WERI-Rb-1 (cell line): Measurements from ENCODE around the gene KHK.

ENCODE experiments used
- DNase-seq: peaks from one replicate; pipeline ENCODE4 v3.0.0-alpha.2; 2020
- H3K27ac ChIP-seq: fragments of 250-450 bp; sonication (Bioruptor Pico); 2 replicates; pipeline ENCODE4 v1.5.1; 2020; ENCODE audit warnings: mild to moderate bottlenecking, moderate library complexity
- H3K27me3 ChIP-seq: fragments of 250-450 bp; sonication (Bioruptor Pico); 2 replicates; pipeline ENCODE4 v1.5.1; 2021; ENCODE audit warnings: mild to moderate bottlenecking, low read depth, moderate library complexity; ENCODE audit not compliant: insufficient read depth, severe bottlenecking
- H3K36me3 ChIP-seq: fragments of 250-450 bp; sonication (Bioruptor Pico); 2 replicates; pipeline ENCODE4 v1.5.1; 2020; ENCODE audit warnings: mild to moderate bottlenecking, moderate library complexity
- H3K4me3 ChIP-seq: 2 replicates; pipeline ENCODE4 v1.5.1; 2011; ENCODE audit warnings: low read depth, mild to moderate bottlenecking, control low read depth, low read length
- H3K9me3 ChIP-seq: fragments of 250-450 bp; sonication (Bioruptor Pico); 2 replicates; pipeline ENCODE4 v1.5.1; 2021; ENCODE audit warnings: mild to moderate bottlenecking, moderate library complexity; ENCODE audit not compliant: severe bottlenecking
- CTCF ChIP-seq: IDR thresholded peaks from 2 replicates; pipeline ENCODE4 v1.5.1; 2011; ENCODE audit warnings: low read depth, mild to moderate bottlenecking, control low read depth, inconsistent platforms, low read length

Gene KHK

GRCh38 chr2:27135478-27135955 lies 48.9 kb downstream of the KHK start:
- no peak for TF ChIP-seq CTCF
- H3K27me3 ChIP-seq: no peaks in the 10 kb centered on the region
- H3K9me3 ChIP-seq: no peaks in the 10 kb centered on the region
- H3K36me3 ChIP-seq: peaks cover 22% of the 10 kb centered on the region
- no peak overlapping the region for H3K4me3 ChIP-seq
- DNase-seq: no peak
- H3K27ac ChIP-seq: no peak overlapping the region

GRCh38 chr2:27136751-27137150 lies 50.2 kb downstream of the KHK start:
- H3K27ac ChIP-seq: no peak overlapping the region
- no peak overlapping the region for H3K4me3 ChIP-seq
- peaks cover 10% of the 10 kb centered on the region for H3K36me3 ChIP-seq
- DNase-seq: no peak
- H3K9me3 ChIP-seq: no peaks in the 10 kb centered on the region
- no peak for TF ChIP-seq CTCF
- H3K27me3 ChIP-seq: no peaks in the 10 kb centered on the region

GRCh38 chr2:27137322-27137935 lies 50.9 kb downstream of the KHK start:
- no peak for DNase-seq

GRCh38 chr2:27138111-27138510 lies 51.5 kb downstream of the KHK start:
- TF ChIP-seq CTCF: no peak

More at GRCh38 chr2:27137322-27137935, 50.9 kb downstream of the KHK start:
- no peak for TF ChIP-seq CTCF
- Histone ChIP-seq H3K9me3 (no peaks in the 10 kb centered on the region), H3K36me3 (peaks cover 3% of the 10 kb centered on the region), H3K27me3 (no peaks in the 10 kb centered on the region), H3K27ac (no peak overlapping the region), H3K4me3 (no peak overlapping the region)

GRCh38 chr2:27139310-27139709 lies 52.7 kb downstream of the KHK start, which contains the start of gene PRR30:
Gene PRR30, minus strand, starts transcription at chr2:27139410. Its CDS starts 1,081 bp downstream, at chr2:27138329.
- H3K9me3 ChIP-seq: peaks cover 7% of the 10 kb centered on the region
- no peaks in the 10 kb centered on the region for H3K36me3 ChIP-seq
- DNase-seq: no peak
- H3K27ac ChIP-seq: no peak within 1 kb of the TSS
- no peak for TF ChIP-seq CTCF
- H3K27me3 ChIP-seq: no peaks in the 10 kb centered on the region
- no peak within 1 kb of the TSS for H3K4me3 ChIP-seq

More at GRCh38 chr2:27138111-27138510, 51.5 kb downstream of the KHK start:
- H3K27me3 ChIP-seq: no peaks in the 10 kb centered on the region
- no peak overlapping the region for H3K4me3 ChIP-seq
- peaks cover 6% of the 10 kb centered on the region for H3K9me3 ChIP-seq
- H3K27ac ChIP-seq: no peak overlapping the region
- no peaks in the 10 kb centered on the region; the same call in 1 of the 2 replicates for H3K36me3 ChIP-seq
- DNase-seq: no peak

- H3K36me3 ChIP-seq: no peaks in the 10 kb centered on the region
- H3K27me3 ChIP-seq: no peaks in the 10 kb centered on the region
- H3K9me3 ChIP-seq: peaks cover 7% of the 10 kb centered on the region
- no peak overlapping the region for H3K4me3 ChIP-seq
- H3K27ac ChIP-seq: no peak overlapping the region
- no peak for DNase-seq
- no peak for TF ChIP-seq CTCF
These were observed 56.7 kb downstream of the KHK start for GRCh38 chr2:27143285-27143684.
